Measurements from ENCODE around the gene GATA1.
A peak's percentile ranks its signal among the peaks of the same experiment; 100 is the strongest.

The GATA1 gene

GRCh38 chrX:48786341-48786800 lies at the start of gene GATA1:
TSS of gene GATA1 (plus strand) at chrX:48786590. CDS start at chrX:48791110, 4,520 bp downstream.
- no peak within 1 kb of the TSS for H3K4me2 ChIP-seq (ENCODE audit: low read depth, low read length)
- no peaks in the 10 kb centered on the region for H3K79me2 ChIP-seq (ENCODE audit: low read length)
- H2AFZ ChIP-seq (ENCODE audit: low read length) = no peak within 1 kb of the TSS
- H3K9me2 ChIP-seq (replicated peaks; ENCODE audit: insufficient read depth, low read length) = no peaks in the 10 kb centered on the region
- H3K4me3 ChIP-seq (ENCODE audit: low read length) = no peak within 1 kb of the TSS
- H3K27ac ChIP-seq (ENCODE audit: low read length) = no peak within 1 kb of the TSS
- H4K20me1 ChIP-seq (ENCODE audit: insufficient read depth, low read length) = no peaks in the 10 kb centered on the region
- no peaks in the 10 kb centered on the region for H3K27me3 ChIP-seq (replicated peaks; ENCODE audit: insufficient read depth, low read length)
- no peaks in the 10 kb centered on the region for H3F3A ChIP-seq (ENCODE audit: insufficient read depth, low read length)
- H3K9me3 ChIP-seq (replicated peaks; ENCODE audit: insufficient read depth, low read length) = no peaks in the 10 kb centered on the region
- H3K36me3 ChIP-seq (replicated peaks; ENCODE audit: insufficient read depth, low read length) = no peaks in the 10 kb centered on the region
- H3K9ac ChIP-seq (ENCODE audit: low read length) = no peak within 1 kb of the TSS
- no peak for DNase-seq
- H3K4me1 ChIP-seq (ENCODE audit: low read length) = no peaks in the 10 kb centered on the region
- TF ChIP-seq EZH2 (optimal IDR thresholded peaks at IDR 0.05; ENCODE audit: low read depth, low read length) (no peak), EZH2phosphoT487 (IDR thresholded peaks at IDR 0.05; ENCODE audit: low read length) (no peak)

GRCh38 chrX:48736878-48737212 lies 49.5 kb upstream of the GATA1 start:
- DNase-seq = no peak
- H4K20me1 ChIP-seq (ENCODE audit: insufficient read depth, low read length) = no peaks in the 10 kb centered on the region
- no peaks in the 10 kb centered on the region for H3K27me3 ChIP-seq (replicated peaks; ENCODE audit: insufficient read depth, low read length)
- no peaks in the 10 kb centered on the region for H3K9me3 ChIP-seq (replicated peaks; ENCODE audit: insufficient read depth, low read length)
- H3K27ac ChIP-seq (ENCODE audit: low read length) = no peak overlapping the region
- H3K4me3 ChIP-seq (ENCODE audit: low read length) = peak overlapping the region; percentile 57; the same call in 1 of the 2 replicates
- peak overlapping the region; percentile 89 for H2AFZ ChIP-seq (ENCODE audit: low read length)
- peak overlapping the region; percentile 45; the same call in 1 of the 2 replicates for H3K9ac ChIP-seq (ENCODE audit: low read length)
- H3K4me2 ChIP-seq (ENCODE audit: low read depth, low read length) = peak overlapping the region; percentile 72
- H3K9me2 ChIP-seq (replicated peaks; ENCODE audit: insufficient read depth, low read length) = no peaks in the 10 kb centered on the region
- no peaks in the 10 kb centered on the region for H3F3A ChIP-seq (ENCODE audit: insufficient read depth, low read length)
- no peak for TF ChIP-seq EZH2 (optimal IDR thresholded peaks at IDR 0.05; ENCODE audit: low read depth, low read length)
- TF ChIP-seq, protein P1, sequence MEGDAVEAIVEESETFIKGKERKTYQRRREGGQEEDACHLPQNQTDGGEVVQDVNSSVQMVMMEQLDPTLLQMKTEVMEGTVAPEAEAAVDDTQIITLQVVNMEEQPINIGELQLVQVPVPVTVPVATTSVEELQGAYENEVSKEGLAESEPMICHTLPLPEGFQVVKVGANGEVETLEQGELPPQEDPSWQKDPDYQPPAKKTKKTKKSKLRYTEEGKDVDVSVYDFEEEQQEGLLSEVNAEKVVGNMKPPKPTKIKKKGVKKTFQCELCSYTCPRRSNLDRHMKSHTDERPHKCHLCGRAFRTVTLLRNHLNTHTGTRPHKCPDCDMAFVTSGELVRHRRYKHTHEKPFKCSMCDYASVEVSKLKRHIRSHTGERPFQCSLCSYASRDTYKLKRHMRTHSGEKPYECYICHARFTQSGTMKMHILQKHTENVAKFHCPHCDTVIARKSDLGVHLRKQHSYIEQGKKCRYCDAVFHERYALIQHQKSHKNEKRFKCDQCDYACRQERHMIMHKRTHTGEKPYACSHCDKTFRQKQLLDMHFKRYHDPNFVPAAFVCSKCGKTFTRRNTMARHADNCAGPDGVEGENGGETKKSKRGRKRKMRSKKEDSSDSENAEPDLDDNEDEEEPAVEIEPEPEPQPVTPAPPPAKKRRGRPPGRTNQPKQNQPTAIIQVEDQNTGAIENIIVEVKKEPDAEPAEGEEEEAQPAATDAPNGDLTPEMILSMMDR (IDR thresholded peaks at IDR 0.05; ENCODE audit: low read length) = no peak
- TF ChIP-seq EZH2phosphoT487 (IDR thresholded peaks at IDR 0.05; ENCODE audit: low read length) = no peak
- no peaks in the 10 kb centered on the region for H3K79me2 ChIP-seq (ENCODE audit: low read length)
- no peaks in the 10 kb centered on the region for H3K36me3 ChIP-seq (replicated peaks; ENCODE audit: insufficient read depth, low read length)
- peaks cover 5% of the 10 kb centered on the region for H3K4me1 ChIP-seq (ENCODE audit: low read length)

GRCh38 chrX:48737213-48737938 lies 49.0 kb upstream of the GATA1 start:
- Histone ChIP-seq H3K27ac (ENCODE audit: low read length) (peak overlapping the region; percentile 77), H3K4me1 (ENCODE audit: low read length) (peaks cover 5% of the 10 kb centered on the region), H3F3A (ENCODE audit: insufficient read depth, low read length) (no peaks in the 10 kb centered on the region), H3K27me3 (replicated peaks; ENCODE audit: insufficient read depth, low read length) (no peaks in the 10 kb centered on the region), H2AFZ (ENCODE audit: low read length) (peak overlapping the region; percentile 58), H3K4me2 (ENCODE audit: low read depth, low read length) (peak overlapping the region; percentile 60), H3K79me2 (ENCODE audit: low read length) (no peaks in the 10 kb centered on the region), H3K9me2 (replicated peaks; ENCODE audit: insufficient read depth, low read length) (no peaks in the 10 kb centered on the region), H3K4me3 (ENCODE audit: low read length) (peak overlapping the region; percentile 63), H3K9ac (ENCODE audit: low read length) (peak overlapping the region; percentile 78), H3K36me3 (replicated peaks; ENCODE audit: insufficient read depth, low read length) (no peaks in the 10 kb centered on the region), H3K9me3 (replicated peaks; ENCODE audit: insufficient read depth, low read length) (no peaks in the 10 kb centered on the region), H4K20me1 (ENCODE audit: insufficient read depth, low read length) (no peaks in the 10 kb centered on the region)
- DNase-seq = peak; percentile 96
- TF ChIP-seq, protein P1 (IDR thresholded peaks at IDR 0.05; ENCODE audit: low read length) = no peak
- TF ChIP-seq EZH2phosphoT487 (IDR thresholded peaks at IDR 0.05; ENCODE audit: low read length) (no peak), EZH2 (optimal IDR thresholded peaks at IDR 0.05; ENCODE audit: low read depth, low read length) (no peak)

GRCh38 chrX:48737940-48738339 lies 48.5 kb upstream of the GATA1 start:
- Histone ChIP-seq H3K36me3 (replicated peaks; ENCODE audit: insufficient read depth, low read length) (no peaks in the 10 kb centered on the region), H3K27me3 (replicated peaks; ENCODE audit: insufficient read depth, low read length) (no peaks in the 10 kb centered on the region), H4K20me1 (ENCODE audit: insufficient read depth, low read length) (no peaks in the 10 kb centered on the region), H3K27ac (ENCODE audit: low read length) (peak overlapping the region; percentile 77; the same call in 1 of the 2 replicates), H3F3A (ENCODE audit: insufficient read depth, low read length) (no peaks in the 10 kb centered on the region), H3K9ac (ENCODE audit: low read length) (peak overlapping the region; percentile 78), H3K4me3 (ENCODE audit: low read length) (peak overlapping the region; percentile 63), H2AFZ (ENCODE audit: low read length) (peak overlapping the region; percentile 58), H3K9me2 (replicated peaks; ENCODE audit: insufficient read depth, low read length) (no peaks in the 10 kb centered on the region), H3K9me3 (replicated peaks; ENCODE audit: insufficient read depth, low read length) (no peaks in the 10 kb centered on the region), H3K4me2 (ENCODE audit: low read depth, low read length) (peak overlapping the region; percentile 60), H3K4me1 (ENCODE audit: low read length) (peaks cover 5% of the 10 kb centered on the region), H3K79me2 (ENCODE audit: low read length) (no peaks in the 10 kb centered on the region)
- TF ChIP-seq, protein P1 (IDR thresholded peaks at IDR 0.05; ENCODE audit: low read length) = no peak
- no peak for TF ChIP-seq EZH2phosphoT487 (IDR thresholded peaks at IDR 0.05; ENCODE audit: low read length)
- TF ChIP-seq EZH2 (optimal IDR thresholded peaks at IDR 0.05; ENCODE audit: low read depth, low read length) = no peak
- DNase-seq = no peak
